Measurements from ENCODE around the gene FASTKD1.
"Not testable (repeated sequence)": the region's sequence is repeated elsewhere in the genome, so short reads cannot be mapped to it uniquely, and the experiment has no call there.

The FASTKD1 gene

GRCh38 chr2:169570752-169571151, 2.9 kb downstream of the FASTKD1 start:
- DNase-seq (ENCODE audit: low read depth in 2 of 2), result not testable (repeated sequence)

GRCh38 chr2:169569948-169570347, 3.7 kb downstream of the FASTKD1 start:
- no peak for DNase-seq (ENCODE audit: low read depth in 2 of 2)

- DNase-seq (ENCODE audit: low read depth in 2 of 2), result no peak
Measured at GRCh38 chr2:169565686-169566085, 8.0 kb downstream of the FASTKD1 start.

GRCh38 chr2:169562519-169562918, 11.1 kb downstream of the FASTKD1 start:
- DNase-seq (ENCODE audit: low read depth in 2 of 2), result no peak

GRCh38 chr2:169562084-169562483, 11.6 kb downstream of the FASTKD1 start:
- DNase-seq (ENCODE audit: low read depth in 2 of 2), result not testable (repeated sequence)

- DNase-seq (ENCODE audit: low read depth in 2 of 2), result no peak
Measured at GRCh38 chr2:169561364-169561763, 12.3 kb downstream of the FASTKD1 start.

- no peak for DNase-seq (ENCODE audit: low read depth in 2 of 2)
Measured at GRCh38 chr2:169546756-169547155, 26.9 kb downstream of the FASTKD1 start.

- no peak for DNase-seq (ENCODE audit: low read depth in 2 of 2)
Measured at GRCh38 chr2:169542433-169542832, 31.2 kb downstream of the FASTKD1 start.

GRCh38 chr2:169540146-169540545, 33.5 kb downstream of the FASTKD1 start:
- DNase-seq (ENCODE audit: low read depth in 2 of 2), result no peak

GRCh38 chr2:169539460-169539859, 34.2 kb downstream of the FASTKD1 start:
- DNase-seq (ENCODE audit: low read depth in 2 of 2), result not testable (repeated sequence)

GRCh38 chr2:169528271-169528701, 45.4 kb downstream of the FASTKD1 start:
- DNase-seq (ENCODE audit: low read depth in 2 of 2), result peak; percentile 43 to 44

GRCh38 chr2:169526451-169526850, 47.2 kb downstream of the FASTKD1 start:
- DNase-seq (ENCODE audit: low read depth in 2 of 2), result no peak

GRCh38 chr2:169525434-169525833, 48.2 kb downstream of the FASTKD1 start:
- DNase-seq (ENCODE audit: low read depth in 2 of 2), result no peak

- no peak for DNase-seq (ENCODE audit: low read depth in 2 of 2)
Measured at GRCh38 chr2:169523681-169524080, 50.0 kb downstream of the FASTKD1 start.

- no peak for DNase-seq (ENCODE audit: low read depth in 2 of 2)
Measured at GRCh38 chr2:169520896-169521295, 52.8 kb downstream of the FASTKD1 start.

GRCh38 chr2:169516488-169516995, 57.1 kb downstream of the FASTKD1 start:
- not testable (repeated sequence) for DNase-seq (ENCODE audit: low read depth in 2 of 2)

- DNase-seq (ENCODE audit: low read depth in 2 of 2), result not testable (repeated sequence)
Measured at GRCh38 chr2:169514758-169515157, 58.9 kb downstream of the FASTKD1 start.

GRCh38 chr2:169513926-169514325, 59.7 kb downstream of the FASTKD1 start:
- DNase-seq (ENCODE audit: low read depth in 2 of 2), result no peak

- no peak for DNase-seq (ENCODE audit: low read depth in 2 of 2)
Measured at GRCh38 chr2:169513094-169513493, 60.6 kb downstream of the FASTKD1 start.

GRCh38 chr2:169512525-169512924, 61.1 kb downstream of the FASTKD1 start:
- DNase-seq (ENCODE audit: low read depth in 2 of 2), result no peak

- no peak for DNase-seq (ENCODE audit: low read depth in 2 of 2)
Measured at GRCh38 chr2:169511818-169512217, 61.8 kb downstream of the FASTKD1 start.

GRCh38 chr2:169510496-169510895, 63.2 kb downstream of the FASTKD1 start:
- no peak for DNase-seq (ENCODE audit: low read depth in 2 of 2)

GRCh38 chr2:169509955-169510354, 63.7 kb downstream of the FASTKD1 start:
- DNase-seq (ENCODE audit: low read depth in 2 of 2), result no peak

- no peak for DNase-seq (ENCODE audit: low read depth in 2 of 2)
Measured at GRCh38 chr2:169509298-169509885, 64.3 kb downstream of the FASTKD1 start, which contains the start of gene KLHL41. Gene KLHL41 (plus strand): TSS chr2:169509702. CDS start chr2:169509779, 77 bp downstream.

All from activated CD8-positive, alpha-beta memory T cell treated with anti-CD3 and anti-CD28 coated beads for 4 hours (primary cell).